ENCODE results near the gene MEGF9. TPM values are rescaled to one million over a fixed set of nuclear protein-coding genes. Genes with fewer than 3 reads are reported as not detected.
A peak's percentile ranks its signal among the peaks of the same experiment; 100 is the strongest.

Gene MEGF9
- total and polyA plus RNA-seq, 2 of the 13 experiments (the other 11 are each of a cell fraction or from before 2014, with no cell fraction given) = 3.1 to 3.3 TPM

- peaks cover 59% of the 10 kb centered on the region for H3K4me1 ChIP-seq (ENCODE audit: insufficient read depth, low read length)
- DNase-seq (ENCODE audit: low spot score) = peak; percentile 48
- H3K36me3 ChIP-seq (replicated peaks in 1 of 2; ENCODE audit: control insufficient read depth in 1 of 2, insufficient read depth in 2 of 2, low read length in 2 of 2) = no peaks in the 10 kb centered on the region
- H3K9me3 ChIP-seq (ENCODE audit: low read length) = no peaks in the 10 kb centered on the region
- no peak overlapping the region for H2AFZ ChIP-seq (ENCODE audit: low read length)
- H3K27ac ChIP-seq (ENCODE audit: extremely low read length, insufficient read depth, low read length) = no peak overlapping the region
- H4K20me1 ChIP-seq (ENCODE audit: insufficient read depth, low read length) = no peaks in the 10 kb centered on the region
- no peak overlapping the region for H3K4me2 ChIP-seq (ENCODE audit: low read depth, low read length)
- BruUV-seq (replicated peaks) = no TSS peak
- no peaks in the 10 kb centered on the region for H3K79me2 ChIP-seq (ENCODE audit: insufficient read depth, low read length)
- no peak overlapping the region for H3K4me3 ChIP-seq (replicated peaks in 1 of 3; ENCODE audit: insufficient read depth in 1 of 3, low read depth in 2 of 3, low read length in 3 of 3)
- ATAC-seq = peak; percentile 77
- POLR2A ChIA-PET = no interaction called here
- no peaks in the 10 kb centered on the region for H3K27me3 ChIP-seq (ENCODE audit: control insufficient read depth in 1 of 2, insufficient read depth in 2 of 2, low read length in 2 of 2)
- H3K9ac ChIP-seq (ENCODE audit: insufficient read depth, low read depth, low read length) = no peak overlapping the region
- 24% methylated on average over 1 of the region's 1 CpG for WGBS (ENCODE audit: low lambda C conversion rate)
- intact Hi-C loops (cut with micrococcal nuclease; ENCODE audit: unreplicated experiment) = no loop called here
- CTCF ChIA-PET (ENCODE audit: low intra/inter-chr PET ratio, low total read pairs) = no interaction called here
- no peak for FAIRE-seq
- in situ Hi-C loops (cut with HindIII; ENCODE audit: extremely low pct_ligation_motif_present, low pct_unique_long_range_greater_than_20kb) = no loop called here
- TF ChIP-seq REST (IDR thresholded peaks at IDR 0.05; ENCODE audit: borderline replicate concordance in 1 of 2, low read depth in 1 of 2, low read length in 2 of 2) (no peak), ZSCAN25 (CRISPR knock-in tag; IDR thresholded peaks at IDR 0.05) (no peak), NR2F6 (IDR thresholded peaks at IDR 0.05) (no peak), NR2F6 (CRISPR knock-in tag; IDR thresholded peaks at IDR 0.05) (no peak), ZNF556 (CRISPR knock-in tag; IDR thresholded peaks at IDR 0.05; ENCODE audit: borderline replicate concordance) (no peak), ZBTB10 (CRISPR knock-in tag; IDR thresholded peaks at IDR 0.05; ENCODE audit: borderline replicate concordance) (no peak), ZNF234 (CRISPR knock-in tag; conservative IDR thresholded peaks at IDR 0.05) (no peak), ZNF431 (CRISPR knock-in tag; IDR thresholded peaks at IDR 0.05; ENCODE audit: borderline replicate concordance, low read depth) (no peak), PHF21A (CRISPR knock-in tag; IDR thresholded peaks at IDR 0.05) (no peak), ZNF772 (CRISPR knock-in tag; IDR thresholded peaks at IDR 0.05) (no peak), TEF (CRISPR knock-in tag; IDR thresholded peaks at IDR 0.05) (no peak), WIZ (CRISPR knock-in tag; IDR thresholded peaks at IDR 0.05) (no peak), SRF (IDR thresholded peaks at IDR 0.05; ENCODE audit: low read depth, low read length) (no peak), HNRNPL (IDR thresholded peaks at IDR 0.05; ENCODE audit: low read depth, low read length) (no peak), SMAD9 (CRISPR knock-in tag; IDR thresholded peaks at IDR 0.05) (no peak), USF2 (IDR thresholded peaks at IDR 0.05; ENCODE audit: low read depth, low read length) (no peak), USF2 (CRISPR knock-in tag; IDR thresholded peaks at IDR 0.05; ENCODE audit: borderline replicate concordance) (no peak), SCMH1 (CRISPR knock-in tag; IDR thresholded peaks at IDR 0.05; ENCODE audit: borderline replicate concordance) (no peak)
These were observed 63.9 kb downstream of the MEGF9 start for GRCh38 chr9:120650352-120650751.
